ENCODE results near the gene SP7.

DNA sequence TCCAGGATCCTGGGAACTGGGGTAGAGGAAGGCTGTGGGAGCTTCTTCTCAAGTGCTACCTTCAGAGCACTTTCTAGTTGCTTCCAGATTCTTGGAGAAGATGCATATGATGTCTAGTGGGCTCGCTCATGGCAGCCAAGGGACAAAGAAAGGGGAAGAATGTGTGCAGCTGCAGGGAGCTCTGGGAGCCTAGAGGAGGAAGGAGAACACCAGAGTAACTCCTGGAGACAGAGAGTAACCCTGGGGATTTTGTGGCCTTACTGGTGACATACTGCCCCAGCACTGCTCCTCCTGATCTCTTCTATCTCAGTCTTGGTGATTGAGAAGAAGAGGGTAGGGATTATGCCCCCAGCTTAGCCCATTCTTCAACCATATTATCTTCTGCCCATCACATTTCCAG, 10.3 kb upstream of the SP7 start:
- TF ChIP-seq, protein P1, sequence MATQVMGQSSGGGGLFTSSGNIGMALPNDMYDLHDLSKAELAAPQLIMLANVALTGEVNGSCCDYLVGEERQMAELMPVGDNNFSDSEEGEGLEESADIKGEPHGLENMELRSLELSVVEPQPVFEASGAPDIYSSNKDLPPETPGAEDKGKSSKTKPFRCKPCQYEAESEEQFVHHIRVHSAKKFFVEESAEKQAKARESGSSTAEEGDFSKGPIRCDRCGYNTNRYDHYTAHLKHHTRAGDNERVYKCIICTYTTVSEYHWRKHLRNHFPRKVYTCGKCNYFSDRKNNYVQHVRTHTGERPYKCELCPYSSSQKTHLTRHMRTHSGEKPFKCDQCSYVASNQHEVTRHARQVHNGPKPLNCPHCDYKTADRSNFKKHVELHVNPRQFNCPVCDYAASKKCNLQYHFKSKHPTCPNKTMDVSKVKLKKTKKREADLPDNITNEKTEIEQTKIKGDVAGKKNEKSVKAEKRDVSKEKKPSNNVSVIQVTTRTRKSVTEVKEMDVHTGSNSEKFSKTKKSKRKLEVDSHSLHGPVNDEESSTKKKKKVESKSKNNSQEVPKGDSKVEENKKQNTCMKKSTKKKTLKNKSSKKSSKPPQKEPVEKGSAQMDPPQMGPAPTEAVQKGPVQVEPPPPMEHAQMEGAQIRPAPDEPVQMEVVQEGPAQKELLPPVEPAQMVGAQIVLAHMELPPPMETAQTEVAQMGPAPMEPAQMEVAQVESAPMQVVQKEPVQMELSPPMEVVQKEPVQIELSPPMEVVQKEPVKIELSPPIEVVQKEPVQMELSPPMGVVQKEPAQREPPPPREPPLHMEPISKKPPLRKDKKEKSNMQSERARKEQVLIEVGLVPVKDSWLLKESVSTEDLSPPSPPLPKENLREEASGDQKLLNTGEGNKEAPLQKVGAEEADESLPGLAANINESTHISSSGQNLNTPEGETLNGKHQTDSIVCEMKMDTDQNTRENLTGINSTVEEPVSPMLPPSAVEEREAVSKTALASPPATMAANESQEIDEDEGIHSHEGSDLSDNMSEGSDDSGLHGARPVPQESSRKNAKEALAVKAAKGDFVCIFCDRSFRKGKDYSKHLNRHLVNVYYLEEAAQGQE (IDR thresholded peaks at IDR 0.05; ENCODE audit: unreplicated experiment) = no peak
- TF ChIP-seq CTCF (conservative IDR thresholded peaks at IDR 0.05; ENCODE audit: low read depth in 2 of 2) (no peak), POLR2AphosphoS5 (IDR thresholded peaks at IDR 0.05; ENCODE audit: low read depth) (no peak), EZH2 (IDR thresholded peaks at IDR 0.05; ENCODE audit: low read depth, unreplicated experiment) (no peak), CREB1 (CRISPR knock-in tag; IDR thresholded peaks at IDR 0.05; ENCODE audit: low read depth) (no peak), JUNB (IDR thresholded peaks at IDR 0.05; ENCODE audit: unreplicated experiment) (no peak), EZH2phosphoT487 (IDR thresholded peaks at IDR 0.05; ENCODE audit: unreplicated experiment) (no peak), NANOG (IDR thresholded peaks at IDR 0.05; ENCODE audit: borderline replicate concordance) (no peak), STAT1 (IDR thresholded peaks at IDR 0.05; ENCODE audit: unreplicated experiment) (no peak)
- TF ChIP-seq, protein P2, sequence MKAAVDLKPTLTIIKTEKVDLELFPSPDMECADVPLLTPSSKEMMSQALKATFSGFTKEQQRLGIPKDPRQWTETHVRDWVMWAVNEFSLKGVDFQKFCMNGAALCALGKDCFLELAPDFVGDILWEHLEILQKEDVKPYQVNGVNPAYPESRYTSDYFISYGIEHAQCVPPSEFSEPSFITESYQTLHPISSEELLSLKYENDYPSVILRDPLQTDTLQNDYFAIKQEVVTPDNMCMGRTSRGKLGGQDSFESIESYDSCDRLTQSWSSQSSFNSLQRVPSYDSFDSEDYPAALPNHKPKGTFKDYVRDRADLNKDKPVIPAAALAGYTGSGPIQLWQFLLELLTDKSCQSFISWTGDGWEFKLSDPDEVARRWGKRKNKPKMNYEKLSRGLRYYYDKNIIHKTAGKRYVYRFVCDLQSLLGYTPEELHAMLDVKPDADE (IDR thresholded peaks at IDR 0.05) = no peak
